ENCODE data around the gene PTPN4. TPM values are rescaled to one million over a fixed set of nuclear protein-coding genes. Genes with fewer than 3 reads are reported as not detected.

Gene PTPN4
- total RNA-seq, 2 donors from 2014 or later, result 12.2 to 21.1 TPM

DNA sequence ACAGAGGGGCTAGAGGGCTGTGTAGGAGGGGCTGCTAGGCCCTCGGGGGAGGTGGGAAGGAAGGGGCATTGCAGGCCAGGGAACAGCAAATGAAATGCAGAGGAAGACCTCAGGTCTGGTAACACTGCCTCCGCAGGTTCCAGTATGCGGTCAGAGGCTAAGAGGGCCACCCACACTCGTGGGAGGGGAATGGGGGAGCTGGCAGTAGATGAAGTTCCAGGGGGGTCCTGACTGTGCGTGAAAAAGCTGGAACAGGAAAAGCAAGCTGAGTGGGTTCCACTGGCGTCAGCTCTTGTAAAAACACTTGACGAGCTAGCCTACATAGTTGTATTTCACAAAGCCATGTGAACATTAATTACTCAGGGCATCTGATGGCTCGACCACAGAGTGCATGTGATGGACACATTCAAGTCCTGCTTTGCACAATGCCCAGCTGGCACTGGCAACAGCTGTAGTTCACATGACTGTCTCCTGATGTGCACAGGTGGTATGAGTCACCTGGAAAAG is 29.0 kb upstream of the PTPN4 start:
- H3K4me3 ChIP-seq, result no peak overlapping the region
- no peaks in the 10 kb centered on the region for H3K36me3 ChIP-seq (replicated peaks in 1 of 2; ENCODE audit: insufficient read depth in 1 of 2, low read depth in 2 of 2)
- DNase-seq (no peak), ATAC-seq (no peak)
- H3K27ac ChIP-seq, result no peak overlapping the region
- no peaks in the 10 kb centered on the region for H3K9me3 ChIP-seq
- no peak for TF ChIP-seq POLR2A (IDR thresholded peaks at IDR 0.05)
- TF ChIP-seq, protein P1, sequence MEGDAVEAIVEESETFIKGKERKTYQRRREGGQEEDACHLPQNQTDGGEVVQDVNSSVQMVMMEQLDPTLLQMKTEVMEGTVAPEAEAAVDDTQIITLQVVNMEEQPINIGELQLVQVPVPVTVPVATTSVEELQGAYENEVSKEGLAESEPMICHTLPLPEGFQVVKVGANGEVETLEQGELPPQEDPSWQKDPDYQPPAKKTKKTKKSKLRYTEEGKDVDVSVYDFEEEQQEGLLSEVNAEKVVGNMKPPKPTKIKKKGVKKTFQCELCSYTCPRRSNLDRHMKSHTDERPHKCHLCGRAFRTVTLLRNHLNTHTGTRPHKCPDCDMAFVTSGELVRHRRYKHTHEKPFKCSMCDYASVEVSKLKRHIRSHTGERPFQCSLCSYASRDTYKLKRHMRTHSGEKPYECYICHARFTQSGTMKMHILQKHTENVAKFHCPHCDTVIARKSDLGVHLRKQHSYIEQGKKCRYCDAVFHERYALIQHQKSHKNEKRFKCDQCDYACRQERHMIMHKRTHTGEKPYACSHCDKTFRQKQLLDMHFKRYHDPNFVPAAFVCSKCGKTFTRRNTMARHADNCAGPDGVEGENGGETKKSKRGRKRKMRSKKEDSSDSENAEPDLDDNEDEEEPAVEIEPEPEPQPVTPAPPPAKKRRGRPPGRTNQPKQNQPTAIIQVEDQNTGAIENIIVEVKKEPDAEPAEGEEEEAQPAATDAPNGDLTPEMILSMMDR (IDR thresholded peaks at IDR 0.05), result no peak
- no peaks in the 10 kb centered on the region for H3K4me1 ChIP-seq
- 77 to 81% methylated on average over 7 to 8 of the region's 8 CpGs for WGBS, 2 donors
- intact Hi-C loops (cut with DNase I), result no loop called here
- no peaks in the 10 kb centered on the region for H3K27me3 ChIP-seq

DNA sequence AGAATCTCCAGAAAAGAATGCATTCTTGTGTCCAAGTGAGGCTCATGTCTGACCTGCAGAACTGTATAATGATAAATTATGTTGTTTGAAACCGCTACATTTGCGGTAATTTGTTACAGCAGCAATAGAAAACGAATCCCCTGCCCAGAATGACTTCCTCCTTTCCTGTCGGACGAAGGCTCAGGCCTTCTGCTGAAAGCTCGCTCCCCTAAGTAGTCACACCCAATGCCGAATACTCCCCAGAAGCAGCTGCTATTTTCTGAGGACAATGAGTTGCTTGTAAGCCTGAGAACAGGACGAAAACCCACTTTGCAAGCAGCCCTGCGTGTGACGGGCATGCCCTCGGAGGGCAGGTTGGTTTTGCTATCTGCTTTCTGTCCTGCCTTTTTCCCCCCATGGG is 27.7 kb upstream of the PTPN4 start:
- Histone ChIP-seq H3K27ac (no peak overlapping the region), H3K27me3 (no peaks in the 10 kb centered on the region), H3K9me3 (no peaks in the 10 kb centered on the region), H3K4me1 (no peaks in the 10 kb centered on the region), H3K36me3 (replicated peaks in 1 of 2; ENCODE audit: insufficient read depth in 1 of 2, low read depth in 2 of 2) (no peaks in the 10 kb centered on the region), H3K4me3 (no peak overlapping the region)
- no peak for ATAC-seq
- WGBS, 2 donors, result 72 to 79% methylated on average over 11 of the region's 11 CpGs
- no peak for DNase-seq
- intact Hi-C loops (cut with DNase I), result no loop called here
- TF ChIP-seq, protein P1 (IDR thresholded peaks at IDR 0.05), result no peak
- TF ChIP-seq POLR2A (IDR thresholded peaks at IDR 0.05), result no peak

DNA sequence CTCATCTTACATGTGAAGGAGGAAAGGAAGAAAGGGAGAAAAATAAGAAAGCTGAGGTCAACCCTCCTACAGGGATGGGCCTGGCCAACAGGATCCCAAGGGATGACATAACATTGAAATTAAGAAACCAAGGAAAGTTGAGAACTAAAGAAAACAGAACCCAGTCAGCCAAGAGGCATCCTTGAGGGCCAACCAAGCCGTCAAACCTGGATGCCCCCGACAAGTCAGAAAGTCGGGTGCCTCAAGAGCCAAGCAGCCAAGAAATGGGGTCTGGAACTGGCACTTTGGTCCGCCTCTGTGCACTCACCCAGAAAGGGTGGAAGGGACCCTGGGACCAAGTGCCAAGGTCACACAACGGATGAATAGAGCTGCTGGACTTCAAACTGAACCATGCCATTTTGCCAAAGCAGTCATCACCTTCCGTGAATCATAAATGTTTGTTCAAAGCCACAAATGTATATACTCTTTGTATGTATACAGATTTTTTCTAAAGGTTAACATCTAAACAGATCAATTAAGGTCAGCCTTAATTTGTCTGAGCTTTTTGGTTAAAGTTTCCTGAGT is 27.0 kb upstream of the PTPN4 start:
- 83 to 86% methylated on average over 6 of the region's 6 CpGs for WGBS, 2 donors
- DNase-seq, result no peak
- Histone ChIP-seq H3K27me3 (no peaks in the 10 kb centered on the region), H3K27ac (no peak overlapping the region), H3K4me1 (no peaks in the 10 kb centered on the region), H3K4me3 (no peak overlapping the region), H3K9me3 (no peaks in the 10 kb centered on the region), H3K36me3 (replicated peaks in 1 of 2; ENCODE audit: insufficient read depth in 1 of 2, low read depth in 2 of 2) (no peaks in the 10 kb centered on the region)
- intact Hi-C loops (cut with DNase I), result no loop called here
- TF ChIP-seq, protein P1 (IDR thresholded peaks at IDR 0.05), result no peak
- TF ChIP-seq POLR2A (IDR thresholded peaks at IDR 0.05), result no peak
- ATAC-seq, result no peak

DNA sequence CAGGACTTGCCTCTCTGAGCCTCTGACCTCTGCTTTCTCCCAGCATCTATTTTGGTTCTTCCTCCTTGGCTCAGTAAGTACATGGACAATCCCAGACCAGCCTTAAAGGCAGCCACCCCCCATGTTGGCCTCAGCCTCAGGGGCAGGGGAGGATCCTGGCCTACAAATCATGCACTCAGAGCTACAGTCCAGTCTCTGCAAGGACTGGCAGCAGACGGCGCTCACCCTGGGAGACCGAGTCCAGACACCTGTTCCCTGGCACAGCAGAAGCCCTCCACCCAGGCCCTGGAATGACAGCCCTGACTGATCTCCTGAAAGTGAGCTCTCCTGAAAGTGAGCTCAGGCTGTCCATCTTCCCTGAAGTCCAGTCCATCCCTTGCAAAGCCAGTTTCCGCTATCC is 25.7 kb upstream of the PTPN4 start:
- TF ChIP-seq POLR2A (IDR thresholded peaks at IDR 0.05), result no peak
- TF ChIP-seq, protein P1 (IDR thresholded peaks at IDR 0.05), result no peak
- WGBS, 2 donors, result 60 to 87% methylated on average over 4 of the region's 4 CpGs
- intact Hi-C loops (cut with DNase I), result no loop called here
- DNase-seq (no peak), ATAC-seq (no peak)
- H3K27me3 ChIP-seq, result no peaks in the 10 kb centered on the region
- H3K9me3 ChIP-seq, result no peaks in the 10 kb centered on the region
- H3K36me3 ChIP-seq (replicated peaks in 1 of 2; ENCODE audit: insufficient read depth in 1 of 2, low read depth in 2 of 2), result no peaks in the 10 kb centered on the region
- H3K4me3 ChIP-seq, result no peak overlapping the region
- H3K4me1 ChIP-seq, result no peaks in the 10 kb centered on the region
- no peak overlapping the region for H3K27ac ChIP-seq

DNA sequence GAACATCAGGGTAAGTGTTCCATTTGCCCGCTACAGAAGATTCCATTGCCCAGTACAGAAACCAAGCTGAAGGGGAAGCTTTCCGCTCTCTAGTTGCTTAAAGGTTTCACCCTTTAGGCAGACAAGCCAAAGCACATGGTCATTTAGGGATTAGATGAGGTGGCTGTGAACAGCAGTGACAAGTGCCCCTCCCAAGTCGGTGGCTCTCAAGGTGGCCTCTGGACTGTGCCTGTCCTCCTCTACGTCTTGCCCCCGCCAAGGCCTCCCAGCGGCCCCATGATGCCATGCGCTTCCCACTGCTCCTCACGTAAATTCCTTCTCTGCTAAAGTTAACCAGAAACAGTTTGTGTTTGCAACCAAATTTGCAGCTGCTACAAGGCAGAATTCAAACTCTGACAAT is 24.2 kb upstream of the PTPN4 start:
- no peaks in the 10 kb centered on the region for H3K27me3 ChIP-seq
- 95 to 98% methylated on average over 8 of the region's 8 CpGs for WGBS, 2 donors
- intact Hi-C loops (cut with DNase I), result no loop called here
- no peak for DNase-seq
- no peaks in the 10 kb centered on the region for H3K36me3 ChIP-seq (replicated peaks in 1 of 2; ENCODE audit: insufficient read depth in 1 of 2, low read depth in 2 of 2)
- TF ChIP-seq, protein P1 (IDR thresholded peaks at IDR 0.05), result no peak
- TF ChIP-seq POLR2A (IDR thresholded peaks at IDR 0.05), result no peak
- no peak for ATAC-seq
- no peaks in the 10 kb centered on the region for H3K4me1 ChIP-seq
- H3K9me3 ChIP-seq, result no peaks in the 10 kb centered on the region
- H3K4me3 ChIP-seq, result no peak overlapping the region
- no peak overlapping the region for H3K27ac ChIP-seq

Measured in body of pancreas (tissue), 4 donors.